ENCODE results near the gene EEF2K.

EEF2K gene

DNA sequence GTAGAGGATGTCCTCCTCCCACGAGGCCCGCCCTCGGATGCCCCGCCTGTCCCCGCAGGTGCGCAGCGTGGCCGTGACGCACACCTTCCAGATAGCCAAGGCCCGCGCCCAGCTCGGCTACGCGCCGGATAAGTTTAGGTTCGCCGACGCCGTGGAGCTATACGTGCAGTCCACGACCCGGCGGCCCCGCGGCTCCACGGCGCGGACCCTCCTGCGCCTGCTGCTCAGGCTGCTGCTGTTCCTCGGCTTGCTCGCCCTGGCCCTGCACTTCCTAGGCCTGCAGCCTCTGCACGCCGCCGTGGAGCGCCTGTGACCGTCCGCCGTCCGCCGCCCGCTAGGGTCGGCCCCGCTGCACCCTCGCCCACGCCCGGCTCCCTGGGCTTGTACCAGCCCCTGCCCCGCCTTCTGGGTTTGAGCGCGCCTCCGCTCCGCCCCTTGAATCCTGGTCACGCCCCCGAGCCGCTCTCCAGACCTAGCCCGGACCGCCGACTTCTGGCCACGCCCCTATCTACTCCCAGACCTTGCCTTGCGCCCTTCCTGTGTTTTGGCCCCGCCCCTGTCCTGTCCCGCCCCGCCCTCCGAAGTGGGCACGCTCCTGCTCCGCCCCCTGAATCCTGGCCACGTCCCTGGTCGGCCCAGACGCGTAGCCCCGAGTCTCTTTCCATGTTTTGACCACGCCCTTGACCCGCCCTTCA, 15.8 kb upstream of the EEF2K start:
- DNase-seq, result peak; percentile 95 to 98

DNA sequence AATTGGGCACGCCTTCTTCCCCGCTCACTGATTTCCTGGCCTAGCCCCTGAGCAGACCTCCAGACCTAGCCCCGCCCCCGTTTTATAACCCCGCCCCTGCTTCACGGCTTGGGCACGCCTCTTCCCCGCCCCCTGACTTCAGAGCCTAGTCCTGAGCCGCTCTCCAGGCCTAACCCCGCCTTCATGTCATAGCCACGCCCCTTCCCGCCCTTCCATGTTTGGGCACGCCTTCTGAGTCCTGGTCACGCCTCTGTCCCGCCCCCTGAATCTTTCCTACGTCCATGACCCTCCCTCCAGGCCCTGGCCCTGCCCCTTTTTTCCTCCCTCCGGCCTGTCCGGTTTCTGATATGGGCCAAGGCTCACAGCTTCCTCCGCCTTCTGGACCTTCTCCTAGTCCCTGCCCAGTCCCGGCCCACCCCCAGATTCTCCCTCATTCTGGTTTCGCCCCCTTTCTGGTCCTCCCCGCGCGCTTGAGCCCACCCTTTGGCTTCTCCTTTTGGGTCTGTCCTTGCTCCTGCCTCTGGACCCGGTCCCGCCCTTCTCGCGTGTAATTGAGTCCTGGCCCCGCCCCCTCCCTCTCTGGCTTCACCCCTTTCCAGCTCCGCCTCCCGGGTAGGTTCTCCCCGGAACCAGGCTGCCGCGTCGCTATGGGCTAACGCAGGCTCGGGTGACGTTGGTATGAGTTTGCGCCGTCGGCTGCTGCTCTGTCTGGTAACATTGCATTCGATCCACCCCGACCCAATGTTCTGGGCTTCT, 15.1 kb upstream of the EEF2K start:
- peak; percentile 95 to 98 for DNase-seq

DNA sequence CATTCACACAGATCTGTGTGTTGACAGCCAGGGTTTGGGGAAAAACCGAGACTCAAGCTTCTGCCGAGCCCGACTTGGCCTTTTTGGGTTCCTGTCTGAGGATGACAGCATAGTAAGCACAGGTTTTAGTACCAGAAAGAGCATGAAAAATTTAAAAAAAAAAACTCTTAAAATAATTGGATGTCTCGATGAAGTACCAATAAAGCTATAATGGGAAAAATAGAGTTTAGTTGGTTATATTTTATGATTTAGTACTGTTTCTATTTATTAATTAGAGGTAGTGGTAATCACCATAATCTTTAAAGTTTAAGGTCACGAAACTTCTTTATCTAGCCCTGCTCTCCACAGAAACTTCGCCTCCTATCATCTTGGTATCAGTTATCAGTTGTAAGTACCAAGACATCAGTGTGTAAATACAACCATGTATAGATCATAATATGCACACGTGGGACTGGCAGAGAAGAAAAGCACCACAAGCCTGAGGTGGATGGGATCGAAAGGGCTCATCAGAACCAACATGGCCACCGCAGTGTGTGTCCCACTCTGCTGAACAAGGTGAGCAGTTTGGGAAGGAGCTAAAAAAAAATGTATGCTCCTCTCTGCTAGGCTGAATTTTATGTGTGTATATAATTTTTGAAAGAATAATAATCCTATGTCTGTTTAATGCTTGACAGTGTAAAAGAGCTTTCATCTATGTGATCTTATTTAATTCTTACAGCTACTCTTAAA, 14.4 kb upstream of the EEF2K start:
- peak in 1 of 2 experiments; percentile 28 for DNase-seq

DNA sequence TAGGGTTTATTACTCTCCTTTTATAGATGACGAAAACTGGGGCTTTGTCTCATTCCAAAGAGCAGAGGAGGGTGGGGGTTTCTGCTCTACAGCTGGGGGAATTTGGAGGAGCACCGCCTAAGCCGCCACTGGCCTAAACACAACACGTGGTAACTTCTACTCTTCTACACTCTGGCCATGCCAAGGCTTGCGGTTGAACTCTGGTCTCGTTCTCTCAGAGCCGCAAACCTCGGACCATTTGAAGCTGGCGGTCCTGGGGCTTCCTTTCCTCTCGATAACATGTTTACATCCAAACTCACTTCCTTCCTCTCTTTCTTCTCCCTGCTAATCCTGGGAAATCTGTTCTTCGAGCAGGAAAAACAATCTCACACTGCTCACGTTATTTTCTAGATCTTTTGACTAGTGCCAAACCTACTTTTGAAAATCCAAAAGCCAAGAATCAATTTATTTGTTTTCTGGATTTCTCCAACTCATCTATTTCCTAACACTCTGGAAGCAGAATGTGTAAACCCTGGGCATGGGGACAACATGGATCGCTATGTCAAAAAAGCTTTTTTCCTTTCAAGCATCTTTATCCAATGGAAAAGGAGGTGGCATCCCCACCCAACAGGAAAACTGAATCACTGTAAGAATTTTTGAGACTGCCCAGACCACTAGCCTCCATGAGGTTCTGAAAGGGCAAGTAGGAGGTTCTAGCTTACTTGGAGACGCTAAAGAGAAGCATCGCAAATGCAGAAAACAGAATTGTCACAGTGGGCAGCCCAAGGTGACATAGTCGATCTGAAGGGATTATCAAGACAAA, 13.6 kb upstream of the EEF2K start:
- DNase-seq, result peak; percentile 47 to 54

DNA sequence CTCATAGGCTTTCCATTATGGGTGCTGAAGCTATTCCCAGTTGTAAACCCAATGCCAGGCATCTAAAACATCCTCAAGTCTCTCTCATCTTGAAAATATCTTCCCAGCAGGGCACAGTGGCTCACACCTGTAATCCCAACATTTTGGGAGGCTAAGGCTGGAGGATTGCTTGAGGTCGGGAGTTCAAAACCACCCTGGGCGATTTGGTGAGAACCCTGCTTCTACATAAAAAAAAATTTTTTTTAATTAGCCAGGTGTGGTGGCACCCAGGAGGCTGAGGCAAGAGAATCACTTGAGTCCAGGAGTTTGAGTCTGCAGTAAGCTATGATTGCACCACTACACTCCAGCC, 13.0 kb upstream of the EEF2K start:
- DNase-seq, result no peak

DNA sequence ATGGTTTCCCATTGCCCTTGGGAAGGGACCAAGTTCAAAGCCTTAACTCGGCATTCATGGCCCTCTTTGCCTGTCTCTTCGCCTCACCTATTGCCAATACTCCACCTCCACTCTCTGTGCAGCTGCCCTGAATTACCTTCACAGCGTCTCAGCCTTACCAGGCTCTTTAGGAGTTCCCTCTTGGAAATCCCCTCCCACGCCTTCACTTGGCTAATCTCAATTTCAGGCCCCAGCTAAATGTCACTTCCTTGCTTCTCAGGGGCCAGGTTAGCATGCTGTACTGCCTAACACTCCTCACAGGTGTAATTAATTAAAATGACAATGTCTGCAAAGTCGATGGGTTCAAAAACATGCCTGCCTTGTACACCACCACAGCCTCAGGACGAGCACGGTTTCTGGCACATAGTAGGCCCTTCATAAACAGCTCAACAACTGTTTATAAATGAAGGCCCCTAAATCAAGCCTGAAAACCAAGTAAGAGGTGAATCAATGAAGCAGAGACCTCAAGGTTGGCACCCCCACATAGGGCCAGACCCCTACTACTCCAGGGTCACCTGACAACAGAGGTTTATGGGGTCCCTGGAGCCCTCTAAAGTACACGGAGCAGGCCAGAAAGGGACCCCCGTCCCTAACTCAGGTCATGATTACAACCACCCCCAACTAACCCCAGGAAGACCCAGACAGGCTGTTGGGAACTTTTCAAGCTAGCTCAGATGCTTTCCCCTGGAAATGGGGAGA, 11.2 kb upstream of the EEF2K start:
- DNase-seq, result no peak

DNA sequence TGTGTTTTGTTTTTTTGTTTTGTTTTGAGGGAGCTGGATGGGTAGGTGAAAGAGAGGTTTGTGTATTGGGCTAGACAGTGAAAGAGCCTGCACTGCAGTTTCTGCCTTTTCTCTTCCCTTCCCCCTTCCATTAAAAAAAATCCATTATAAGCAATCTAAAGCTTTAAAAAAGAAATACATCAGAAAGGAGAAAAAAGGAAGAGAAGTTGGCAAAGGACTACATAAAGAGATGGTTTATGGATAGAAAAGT, 10.7 kb upstream of the EEF2K start:
- no peak for DNase-seq

DNA sequence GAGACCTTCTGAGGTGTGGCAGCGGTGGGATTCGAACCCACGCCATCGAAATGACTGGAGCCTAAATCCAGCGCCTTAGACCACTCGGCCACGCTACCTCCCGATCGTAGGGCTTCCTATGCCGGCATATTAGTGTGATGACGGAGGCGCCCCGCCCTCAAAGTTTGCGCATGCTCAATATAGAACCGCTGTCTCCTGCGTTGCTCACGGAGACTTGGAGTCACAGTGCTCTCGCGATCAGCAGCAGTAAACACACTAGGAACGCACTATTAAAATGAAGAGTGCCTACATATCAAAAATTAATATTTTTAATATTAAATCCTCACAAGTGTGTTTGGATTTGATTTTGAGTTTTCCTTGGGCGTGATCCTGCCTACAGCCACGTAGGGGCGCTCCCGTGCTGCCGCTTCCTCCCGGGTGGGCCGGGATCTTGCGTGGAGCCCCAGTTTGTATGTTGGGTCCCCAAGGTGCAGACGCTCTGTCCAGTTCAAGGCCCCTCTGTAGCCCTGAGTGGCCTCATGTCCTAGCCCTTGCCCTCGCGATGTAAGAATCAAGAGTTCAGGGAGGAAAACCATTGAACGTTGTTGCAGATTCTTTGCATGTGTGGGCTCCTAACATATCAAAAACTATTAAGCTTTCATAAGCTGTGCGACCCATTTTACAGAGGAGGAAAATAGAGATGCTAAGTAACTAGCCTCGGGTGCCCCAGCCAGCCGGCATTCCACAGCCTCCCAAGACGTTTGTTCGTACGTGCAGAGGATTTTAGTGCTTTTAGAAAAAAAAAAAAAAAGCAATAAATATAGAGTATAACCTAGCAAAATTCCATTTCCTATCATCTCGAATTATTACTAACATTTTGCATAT, 10.2 kb upstream of the EEF2K start:
- DNase-seq, result peak; percentile 59 to 62

DNA sequence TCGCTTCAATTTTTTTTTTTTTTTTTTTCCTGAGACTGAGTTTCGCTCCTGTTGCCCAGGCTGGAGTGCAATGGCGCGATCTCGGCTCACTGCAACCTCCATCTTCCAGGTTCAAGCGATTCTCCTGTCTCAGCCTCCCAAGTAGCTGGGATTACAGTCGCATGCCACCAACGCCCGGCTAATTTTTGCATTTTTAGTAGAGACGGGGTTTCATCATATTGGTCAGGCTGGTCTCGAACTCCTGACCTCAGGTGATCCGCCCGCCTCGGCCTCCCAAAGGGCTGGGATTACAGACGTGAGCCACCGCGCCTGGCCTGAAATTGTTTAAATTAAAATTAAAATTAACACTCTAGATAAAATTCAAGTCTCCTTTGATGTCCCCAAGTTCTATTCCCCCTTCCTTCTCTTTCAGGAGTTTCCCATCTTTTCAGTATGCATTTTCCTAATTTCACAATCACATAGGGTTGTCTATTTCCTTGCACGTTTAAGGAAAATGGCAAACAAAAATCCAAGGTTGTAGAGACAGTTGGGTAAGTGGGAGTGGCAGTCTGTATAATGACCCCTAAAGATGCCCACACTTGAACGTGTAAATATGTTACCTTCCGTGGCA, 9.4 kb upstream of the EEF2K start:
- DNase-seq, result peak in 1 of 2 experiments; percentile 1

DNA sequence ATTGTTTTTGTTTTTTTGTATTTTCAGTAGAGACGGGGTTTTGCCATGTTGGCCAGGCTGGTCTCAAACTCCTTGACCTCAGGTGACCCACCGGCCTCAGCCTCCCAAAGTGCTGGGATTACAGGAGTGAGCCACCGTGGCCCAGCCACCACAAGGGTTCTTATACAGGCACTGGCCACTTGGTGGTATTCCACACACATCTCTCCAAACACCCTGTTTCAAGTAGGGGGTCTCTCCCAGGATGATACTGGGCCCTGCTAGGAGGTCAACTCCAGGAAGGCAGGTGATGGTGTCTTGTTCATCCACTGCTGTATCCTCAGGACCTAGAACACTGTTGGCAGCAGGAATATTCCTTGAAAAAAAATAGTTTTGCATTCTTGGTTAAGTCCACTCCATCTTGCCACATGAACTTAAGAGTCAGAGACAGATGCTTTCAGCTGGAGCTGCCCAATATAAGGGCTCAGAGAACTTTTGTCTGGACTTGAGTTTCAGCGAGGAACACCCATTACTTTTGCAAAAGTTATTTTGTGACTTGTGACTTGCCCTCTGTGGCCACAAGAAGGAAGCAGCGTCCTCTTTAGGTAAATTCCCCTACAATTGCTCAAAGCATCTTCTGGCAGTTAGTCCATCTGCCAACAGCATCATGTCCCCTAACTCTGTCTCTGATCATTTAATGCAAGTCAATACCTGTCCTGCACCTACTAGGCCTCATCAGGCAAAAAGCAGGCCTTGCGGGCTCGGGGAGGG, 7.4 kb upstream of the EEF2K start:
- no peak for DNase-seq

DNA sequence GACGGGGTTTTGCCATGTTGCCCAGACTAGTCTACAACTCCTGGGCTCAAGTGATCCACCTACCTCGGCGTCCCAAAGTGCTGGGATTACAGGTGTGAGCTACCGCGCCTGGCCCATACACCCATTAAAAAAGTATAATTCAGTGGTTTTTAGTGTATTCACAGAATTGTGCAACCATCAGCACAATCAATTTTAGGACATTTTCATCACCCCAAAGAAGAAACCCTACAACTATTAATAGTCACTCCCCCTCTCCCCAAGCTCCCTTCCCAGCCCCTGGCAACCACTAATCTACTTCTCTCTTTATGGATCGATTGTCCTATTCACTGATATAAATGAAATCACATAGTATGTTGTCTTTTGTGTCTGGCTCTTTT, 3.8 kb upstream of the EEF2K start:
- DNase-seq, result no peak

DNA sequence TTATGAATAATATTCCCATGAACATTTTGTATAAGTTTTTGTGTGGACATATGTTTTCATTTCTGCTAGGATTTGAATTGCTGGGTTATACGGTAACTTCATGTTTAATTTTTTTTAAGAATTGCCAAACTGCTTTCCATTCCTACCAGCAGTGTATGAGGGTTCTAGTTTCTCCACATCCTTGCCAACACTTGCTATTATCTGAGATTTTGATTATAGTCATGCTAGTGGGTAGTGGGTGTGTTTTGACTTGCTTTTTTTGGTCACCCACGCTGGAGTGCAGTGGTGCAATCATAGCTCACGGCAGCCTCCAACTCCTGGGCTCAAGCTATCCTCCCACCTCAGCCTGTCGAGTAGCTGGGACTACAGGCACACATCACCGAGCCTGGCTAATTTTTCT, 3.0 kb upstream of the EEF2K start:
- DNase-seq, result no peak

DNA sequence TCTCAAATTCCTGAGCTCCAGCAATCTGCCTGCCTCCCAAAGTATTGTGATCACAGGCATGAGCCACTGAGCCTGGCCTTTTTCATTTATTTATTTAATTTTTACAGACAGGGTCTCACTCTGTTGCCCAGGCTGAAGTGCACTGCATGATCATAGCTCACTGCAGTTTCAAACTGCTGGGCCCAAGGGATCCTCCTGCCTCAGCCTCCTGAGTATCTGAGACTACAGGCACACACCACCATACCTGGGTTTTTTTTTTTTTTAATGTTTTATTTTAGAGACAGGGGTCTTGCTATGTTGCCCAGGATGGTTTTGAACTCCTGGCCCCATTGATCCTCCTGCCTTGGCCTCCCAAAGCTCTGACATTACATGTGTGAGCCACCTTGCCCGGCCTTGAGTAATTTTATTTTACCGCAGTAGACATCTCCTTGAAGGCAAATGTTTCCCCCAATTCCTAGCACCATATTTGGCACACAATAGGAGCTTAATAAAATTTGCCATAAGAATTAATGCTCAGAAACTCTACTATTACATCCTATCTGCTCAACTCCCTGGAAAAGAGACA, 1.9 kb upstream of the EEF2K start:
- DNase-seq, result no peak

DNA sequence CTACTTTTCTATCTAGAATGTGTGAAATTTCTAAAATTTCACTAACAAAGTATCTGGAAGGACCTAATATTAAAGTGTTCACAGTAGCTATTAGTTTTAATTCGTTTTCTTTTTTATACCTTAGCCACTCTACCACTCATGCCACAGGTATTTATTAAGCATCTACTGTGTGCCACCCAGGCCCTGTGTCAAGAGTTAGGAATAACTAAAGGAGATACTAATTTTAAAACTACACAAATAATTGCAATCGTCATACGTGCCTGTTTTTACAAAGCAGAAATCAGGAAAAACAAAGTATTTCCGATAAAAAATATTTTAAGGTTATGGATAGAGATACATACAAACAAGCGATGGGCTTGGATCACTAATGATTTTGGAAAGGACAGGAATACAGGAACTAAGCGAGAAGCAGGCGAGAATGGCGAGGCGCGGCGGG, 483 bp upstream of the EEF2K start:
- no peak for DNase-seq

DNA sequence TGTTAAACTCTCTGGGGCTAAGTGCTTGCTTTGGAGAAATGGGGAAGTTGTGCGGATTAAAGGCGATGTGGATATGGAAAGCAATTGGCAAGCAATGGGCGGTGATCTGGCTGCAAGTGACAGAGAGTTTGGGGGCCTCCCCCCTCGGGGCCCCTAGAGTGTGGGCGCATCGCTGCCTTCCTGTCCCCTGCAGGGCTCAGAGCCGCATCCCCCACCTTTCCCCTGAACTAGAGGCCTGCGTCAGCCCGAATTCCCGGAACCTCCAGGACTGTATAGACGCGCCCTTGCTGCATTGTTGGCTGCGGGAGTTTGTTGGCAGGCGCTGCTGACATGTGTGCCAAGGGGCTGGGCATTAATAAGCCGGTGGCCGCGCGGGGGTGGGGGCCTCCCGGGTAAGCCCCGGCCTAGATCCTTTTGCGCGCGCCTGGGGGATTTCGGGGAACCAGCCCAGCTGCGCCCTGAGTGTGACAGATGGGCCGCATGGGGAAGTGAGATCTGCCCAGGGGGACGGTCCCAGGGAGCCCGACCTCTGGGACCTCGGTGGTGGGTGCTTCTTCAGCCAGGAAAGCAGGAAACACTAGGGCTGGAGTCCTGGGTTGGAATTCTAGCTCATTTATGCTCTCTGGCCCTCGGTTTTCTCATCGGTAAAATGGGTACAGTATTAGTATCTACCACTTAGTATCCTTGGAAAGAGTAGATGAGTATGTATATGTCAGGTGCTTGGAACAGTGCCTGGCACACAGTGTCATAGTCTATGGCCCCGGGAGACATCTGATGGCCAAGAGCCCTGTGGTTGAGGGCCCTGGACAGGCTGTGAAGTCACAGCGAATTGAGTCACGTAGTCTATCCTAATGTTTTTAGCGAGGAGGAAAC, 1.0 kb downstream of the EEF2K start:
- peak; percentile 47 to 52 for DNase-seq

DNA sequence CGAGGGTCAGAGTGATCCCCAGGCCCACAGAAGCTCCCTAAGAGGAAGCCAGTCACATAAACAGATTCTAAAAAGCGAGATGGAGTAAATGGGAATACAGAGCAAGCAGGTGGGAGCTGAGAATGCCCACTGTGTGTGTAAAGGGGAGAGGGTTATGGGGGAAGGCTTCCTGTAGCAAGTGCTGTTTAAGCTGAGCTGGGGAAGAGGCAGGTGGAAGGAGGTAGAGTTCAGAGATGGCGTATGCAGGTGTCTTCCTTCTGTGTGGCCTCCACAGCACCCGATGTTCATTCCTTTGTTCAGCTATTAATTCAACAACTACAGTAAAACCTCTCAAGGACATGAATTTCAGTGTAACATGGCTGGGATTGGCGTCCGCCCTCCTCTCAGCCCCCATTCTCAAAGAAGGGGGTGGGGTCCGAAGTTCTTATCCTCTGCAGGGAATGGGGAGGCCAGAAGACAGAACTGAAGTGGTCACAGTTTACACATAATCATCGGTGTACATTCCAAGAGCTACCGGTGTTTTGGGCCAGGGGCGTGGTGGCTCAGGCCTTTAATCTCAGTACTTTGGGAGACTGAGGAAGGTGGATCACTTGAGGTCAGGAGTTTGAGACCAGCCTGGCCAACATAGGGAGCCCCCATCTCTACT, 1.8 kb downstream of the EEF2K start:
- DNase-seq, result no peak

DNA sequence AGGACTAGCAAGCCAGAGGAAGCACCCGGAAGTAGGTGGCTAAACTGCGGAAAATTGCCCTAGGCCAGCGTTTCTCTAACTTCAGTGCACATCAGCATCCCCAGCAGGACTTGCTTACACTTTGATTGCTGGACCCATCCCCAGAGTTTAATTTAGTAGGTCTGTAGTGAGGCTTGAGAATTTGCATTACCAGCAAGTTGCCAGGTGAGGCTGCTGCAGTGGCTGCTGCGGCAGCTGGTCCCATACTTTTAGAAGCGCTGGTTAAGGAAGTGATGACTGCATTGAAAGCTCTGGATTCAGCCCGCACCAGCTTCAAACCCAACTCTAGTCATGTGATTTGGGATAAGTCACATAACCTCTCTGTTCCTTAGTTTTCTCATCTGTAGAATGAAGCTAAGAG, 4.2 kb downstream of the EEF2K start:
- no peak for DNase-seq

DNA sequence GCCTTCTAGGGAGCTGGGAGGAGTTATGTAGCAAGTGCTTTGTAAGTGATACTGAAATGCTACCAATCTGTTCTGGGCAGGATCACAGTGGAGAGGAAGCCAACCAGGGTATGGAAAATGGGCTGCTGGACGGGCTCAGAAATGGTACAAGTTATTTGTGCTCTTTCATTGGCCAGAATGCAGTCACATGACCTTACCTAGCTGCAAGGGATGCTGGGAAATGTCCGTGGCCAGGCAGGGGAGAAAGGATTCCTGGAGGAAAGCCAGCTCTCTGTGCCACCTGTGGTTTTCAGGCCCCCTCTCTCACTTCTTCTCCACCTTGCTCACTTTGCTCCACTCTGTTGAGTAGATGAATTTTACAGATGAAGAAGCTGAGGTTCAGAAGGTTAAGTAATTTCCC, 4.8 kb downstream of the EEF2K start:
- DNase-seq, result no peak

DNA sequence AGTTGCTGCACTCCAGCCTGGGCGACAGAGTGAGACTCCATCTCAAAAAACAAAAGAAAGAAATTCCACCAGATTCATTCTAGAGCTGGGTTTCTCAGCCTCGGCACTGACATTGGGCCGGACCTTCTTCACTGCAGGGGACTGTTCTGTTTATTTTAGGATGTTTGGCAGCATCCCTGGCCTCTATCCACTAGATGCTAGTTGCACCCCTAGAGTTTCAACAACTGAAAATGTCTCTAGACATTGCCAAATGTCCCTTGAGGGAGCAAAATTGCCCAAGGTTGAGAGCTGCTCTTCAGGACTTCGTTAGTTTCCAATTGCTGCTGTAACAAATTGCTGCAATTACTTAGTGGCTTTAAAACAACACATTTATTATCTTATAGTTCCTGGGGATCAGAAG, 7.2 kb downstream of the EEF2K start:
- no peak for DNase-seq
